Fibroblast of skin of right quadriceps (primary cell): Measurements from ENCODE around the gene DOP1B.

Experiments used
- DNase-seq: peaks from one replicate; pipeline ENCODE4 v3.0.0-alpha.2; 2013

Gene DOP1B

GRCh38 chr21:36205962-36206361 is 49.3 kb downstream of the DOP1B start:
- no peak for DNase-seq
